ENCODE results near the gene S100A6.

GRCh38 chr1:153495536-153495935, 40.3 kb downstream of the S100A6 start:
- TF ChIP-seq CTCF (IDR thresholded peaks at IDR 0.05) = no peak
- no peak for TF ChIP-seq EZH2 (IDR thresholded peaks at IDR 0.05; ENCODE audit: borderline replicate concordance, insufficient read depth, low read depth, low read length, poor library complexity, severe bottlenecking)
